Lower leg skin (tissue), 4 donors: ENCODE data around the gene F10. TPM values are rescaled to one million over a fixed set of nuclear protein-coding genes. Genes with fewer than 3 reads are reported as not detected.
"Not testable (repeated sequence)": the region's sequence is repeated elsewhere in the genome, so short reads cannot be mapped to it uniquely, and the experiment has no call there.

ENCODE experiments used
- DNase-seq, 2 donors: peaks; one replicate each; pipeline ENCODE4 v3.0.0-alpha.2; 2019; ENCODE audit warnings: low spot score in 2 of 2
- H3K4me3 ChIP-seq: fragments of 200-600 bp; sonication (generic); 2 replicates; pipeline ENCODE4 v1.5.1; 2017; ENCODE audit warnings: mild to moderate bottlenecking, low read depth; ENCODE audit not compliant: poor library complexity, severe bottlenecking
- POLR2A ChIP-seq, 2 donors: fragments of 450-650 bp; IDR thresholded peaks; one replicate each; pipeline ENCODE4 v1.6.1; 2016 to 2017; ENCODE audit warnings: antibody characterized with exemption in 2 of 2, mild to moderate bottlenecking in 1 of 2, moderate library complexity in 1 of 2
- WGBS, 2 donors: methylation state at CpG; one replicate each; pipeline ENCODE4 v1.1.5; 2018; 5-methylcytosine and 5-hydroxymethylcytosine counted together
- intact Hi-C: fragments of 100-400 bp; cut with DNase I; formaldehyde crosslinking; loops from one replicate; pipeline ENCODE4 v1.15.0; 2023; ENCODE audit warnings: low total_unique reads
- total RNA-seq, 4 donors: library from RNA; depleted of rRNA; stranded (reverse); fragments of >200 nt; gene quantifications; one replicate each; pipeline ENCODE4 v1.1.0, GENCODE V29; 2016
- TF ChIP-seq, protein P1 (sequence below), 3 donors: fragments of 450-650 bp; IDR thresholded peaks; one replicate each; pipeline ENCODE4 v1.5.1; 2016; ENCODE audit warnings: antibody characterized with exemption in 3 of 3, mild to moderate bottlenecking in 3 of 3, moderate library complexity in 2 of 3

Gene F10
- total RNA-seq, 4 donors from 2014 or later, result 6.5 to 31.0 (median 9.3) TPM

GRCh38 chr13:113106711-113107351 is 15.8 kb upstream of the F10 start:
- no peak overlapping the region for H3K4me3 ChIP-seq
- TF ChIP-seq POLR2A (IDR thresholded peaks at IDR 0.05), result no peak
- TF ChIP-seq, protein P1, sequence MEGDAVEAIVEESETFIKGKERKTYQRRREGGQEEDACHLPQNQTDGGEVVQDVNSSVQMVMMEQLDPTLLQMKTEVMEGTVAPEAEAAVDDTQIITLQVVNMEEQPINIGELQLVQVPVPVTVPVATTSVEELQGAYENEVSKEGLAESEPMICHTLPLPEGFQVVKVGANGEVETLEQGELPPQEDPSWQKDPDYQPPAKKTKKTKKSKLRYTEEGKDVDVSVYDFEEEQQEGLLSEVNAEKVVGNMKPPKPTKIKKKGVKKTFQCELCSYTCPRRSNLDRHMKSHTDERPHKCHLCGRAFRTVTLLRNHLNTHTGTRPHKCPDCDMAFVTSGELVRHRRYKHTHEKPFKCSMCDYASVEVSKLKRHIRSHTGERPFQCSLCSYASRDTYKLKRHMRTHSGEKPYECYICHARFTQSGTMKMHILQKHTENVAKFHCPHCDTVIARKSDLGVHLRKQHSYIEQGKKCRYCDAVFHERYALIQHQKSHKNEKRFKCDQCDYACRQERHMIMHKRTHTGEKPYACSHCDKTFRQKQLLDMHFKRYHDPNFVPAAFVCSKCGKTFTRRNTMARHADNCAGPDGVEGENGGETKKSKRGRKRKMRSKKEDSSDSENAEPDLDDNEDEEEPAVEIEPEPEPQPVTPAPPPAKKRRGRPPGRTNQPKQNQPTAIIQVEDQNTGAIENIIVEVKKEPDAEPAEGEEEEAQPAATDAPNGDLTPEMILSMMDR (IDR thresholded peaks at IDR 0.05), result no peak
- WGBS, 2 donors, result 67 to 75% methylated on average over 21 to 25 of the region's 25 CpGs
- intact Hi-C loops, result no loop called here
- no peak for DNase-seq

DNA sequence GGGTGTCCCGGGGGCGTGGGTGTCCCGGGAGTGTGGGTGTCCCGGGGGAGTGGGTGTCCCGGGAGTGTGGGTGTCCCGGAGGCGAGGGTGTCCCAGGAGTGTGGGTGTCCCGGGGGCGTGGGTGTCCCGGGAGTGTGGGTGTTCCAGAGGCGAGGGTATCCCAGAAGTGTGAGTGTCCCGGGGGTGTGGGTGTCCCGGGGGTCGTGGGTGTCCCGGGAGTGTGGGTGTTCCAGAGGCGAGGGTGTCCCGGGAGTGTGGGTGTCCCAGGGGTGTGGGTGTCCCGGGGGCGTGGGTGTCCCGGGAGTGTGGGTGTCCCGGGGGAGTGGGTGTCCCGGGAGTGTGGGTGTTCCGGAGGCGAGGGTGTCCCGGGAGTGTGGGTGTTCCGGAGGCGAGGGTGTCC is 14.1 kb upstream of the F10 start:
- 96 to 99% methylated on average over 16 to 19 of the region's 27 CpGs for WGBS, 2 donors
- intact Hi-C loops, H3K4me3 ChIP-seq, DNase-seq: not testable (repeated sequence)

DNA sequence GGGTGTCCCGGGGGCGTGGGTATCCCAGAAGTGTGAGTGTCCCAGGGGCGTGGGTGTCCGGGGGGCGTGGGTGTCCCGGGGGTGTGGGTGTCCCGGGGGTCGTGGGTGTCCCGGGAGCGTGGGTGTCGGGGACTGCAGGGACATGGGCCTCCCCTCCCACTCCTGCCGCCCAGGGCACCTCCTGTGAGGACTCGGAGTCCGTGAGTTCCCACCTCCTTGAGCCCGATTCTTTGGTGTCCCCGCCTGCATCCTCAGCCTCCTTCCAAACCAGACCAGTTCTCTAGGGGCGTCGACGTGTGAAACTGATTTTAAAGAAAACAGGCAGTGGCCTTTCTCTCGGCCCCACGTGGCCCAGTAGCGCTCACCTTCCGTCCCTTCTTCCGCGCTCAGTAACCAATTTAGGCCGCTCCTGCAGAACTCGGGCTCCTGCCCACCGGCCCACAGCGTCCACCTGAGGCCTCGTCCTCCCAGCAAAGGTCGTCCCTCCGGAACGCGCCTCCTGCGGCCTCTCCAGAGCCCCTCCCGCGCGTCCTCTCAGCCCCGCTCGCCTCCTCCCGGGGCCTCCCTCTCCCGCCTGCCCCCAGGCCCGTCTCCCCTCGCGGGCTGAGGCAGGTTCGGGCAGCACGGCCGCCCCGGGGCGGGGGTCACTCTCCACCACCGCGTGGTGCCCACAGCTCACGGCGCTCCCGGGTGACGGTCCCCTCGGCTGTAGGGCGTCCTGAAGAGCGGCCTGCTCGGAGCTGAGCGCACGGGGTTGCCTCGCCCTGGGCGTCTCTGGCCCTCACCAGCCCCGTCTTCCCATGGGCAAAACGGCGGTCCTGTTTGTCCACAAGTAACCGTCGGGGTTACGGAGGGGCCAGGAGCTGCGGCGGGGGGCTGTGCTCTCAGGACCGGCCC is 13.2 kb upstream of the F10 start:
- 42 to 50% methylated on average over 44 to 60 of the region's 73 CpGs for WGBS, 2 donors
- TF ChIP-seq, protein P1 (IDR thresholded peaks at IDR 0.05), result no peak
- TF ChIP-seq POLR2A (IDR thresholded peaks at IDR 0.05), result no peak
- DNase-seq, result peak in 1 of 2 donors; percentile 85
- H3K4me3 ChIP-seq, result no peak overlapping the region
- intact Hi-C loops, result no loop called here

- intact Hi-C loops, result no loop called here
- peak in 1 of 2 donors; percentile 85 for DNase-seq
- TF ChIP-seq POLR2A (IDR thresholded peaks at IDR 0.05), result no peak
- TF ChIP-seq, protein P1 (IDR thresholded peaks at IDR 0.05), result no peak
- WGBS, 2 donors, result 0 to 2% methylated on average over 32 to 35 of the region's 99 CpGs
- H3K4me3 ChIP-seq, result peak overlapping the region; percentile 4
These were observed 12.3 kb upstream of the F10 start for GRCh38 chr13:113110048-113110851.

DNA sequence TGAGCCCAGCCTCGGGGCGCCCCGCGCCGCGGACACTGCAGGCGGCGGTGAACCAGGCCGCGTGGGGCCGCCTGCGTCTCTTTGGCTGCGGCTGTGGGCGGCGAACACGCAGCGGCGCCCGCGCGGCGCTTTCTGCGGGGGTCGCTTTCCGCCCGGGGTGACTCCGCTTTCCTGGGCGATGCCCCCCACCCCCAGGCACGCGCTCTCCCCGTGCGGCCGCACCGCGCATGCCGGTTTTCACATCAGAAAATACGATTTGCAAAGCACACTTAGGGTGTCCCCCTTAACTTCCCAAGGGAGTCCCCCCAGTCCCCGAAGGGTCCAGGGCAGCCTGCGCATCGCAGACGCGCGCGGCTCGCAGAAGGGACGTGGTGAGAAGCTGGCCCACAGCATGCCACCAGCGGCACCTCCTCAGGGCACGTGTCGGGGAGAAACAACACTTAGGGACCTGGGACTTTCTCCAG is 11.7 kb upstream of the F10 start:
- no peak for TF ChIP-seq POLR2A (IDR thresholded peaks at IDR 0.05)
- intact Hi-C loops, result no loop called here
- DNase-seq, result no peak
- peak overlapping the region; percentile 4 for H3K4me3 ChIP-seq
- 22 to 27% methylated on average over 35 to 41 of the region's 49 CpGs for WGBS, 2 donors

GRCh38 chr13:113111821-113112220 is 10.8 kb upstream of the F10 start:
- 87 to 89% methylated on average over 5 of the region's 5 CpGs for WGBS, 2 donors
- peak in 1 of 2 donors; percentile 61 for DNase-seq

GRCh38 chr13:113112475-113112874 is 10.1 kb upstream of the F10 start:
- H3K4me3 ChIP-seq, intact Hi-C loops: not testable (repeated sequence)
- DNase-seq, result peak in 1 of 2 donors; percentile 36
- 79 to 82% methylated on average over 1 of the region's 1 CpG for WGBS, 2 donors

More at GRCh38 chr13:113111821-113112220, 10.8 kb upstream of the F10 start:
- H3K4me3 ChIP-seq, intact Hi-C loops: not testable (repeated sequence)
